H9 (cell line): ENCODE results near the gene ARHGAP8. TPM values are rescaled to one million over a fixed set of nuclear protein-coding genes. Genes with fewer than 3 reads are reported as not detected.

ENCODE experiments used
- DNase-seq: peaks from one replicate; pipeline ENCODE4 v3.0.0-alpha.2; 2017
- H2AFZ ChIP-seq: one replicate; pipeline ENCODE4 v1.6.1; 2013; ENCODE audit warnings: mild to moderate bottlenecking, low read length, control low read depth, moderate library complexity
- H2AK5ac ChIP-seq: 2 replicates; pipeline ENCODE4 v1.6.1; 2013; ENCODE audit warnings: low read length, control low read depth, mixed read lengths; ENCODE audit not compliant: insufficient read length
- H2BK120ac ChIP-seq: one replicate; pipeline ENCODE4 v1.6.1; 2013; ENCODE audit warnings: low read depth, mild to moderate bottlenecking, low read length, control low read depth, inconsistent platforms; ENCODE audit not compliant: poor library complexity, severe bottlenecking
- H2BK12ac ChIP-seq: 2 replicates; pipeline ENCODE4 v1.6.1; 2013; ENCODE audit warnings: low read length, control low read depth, mixed read lengths, low read depth; ENCODE audit not compliant: insufficient read length
- H2BK15ac ChIP-seq: 2 replicates; pipeline ENCODE4 v1.6.1; 2013; ENCODE audit warnings: low read depth, low read length, control low read depth
- H2BK20ac ChIP-seq: one replicate; pipeline ENCODE4 v1.6.1; 2013; ENCODE audit warnings: low read depth, mild to moderate bottlenecking, low read length, control low read depth, inconsistent platforms; ENCODE audit not compliant: poor library complexity, severe bottlenecking
- H2BK5ac ChIP-seq: 2 replicates; pipeline ENCODE4 v1.6.1; 2013; ENCODE audit warnings: low read length, control low read depth, mixed read lengths; ENCODE audit not compliant: insufficient read length
- H3K14ac ChIP-seq: 2 replicates; pipeline ENCODE4 v1.6.1; 2013; ENCODE audit warnings: low read length, control low read depth; ENCODE audit not compliant: insufficient read depth
- H3K18ac ChIP-seq: 2 replicates; pipeline ENCODE4 v1.6.1; 2013; ENCODE audit warnings: low read depth, mild to moderate bottlenecking, mixed read lengths, low read length, control low read depth; ENCODE audit not compliant: insufficient read length
- H3K23ac ChIP-seq: 2 replicates; pipeline ENCODE4 v1.6.1; 2013; ENCODE audit warnings: low read length, control low read depth, mixed read lengths, low read depth; ENCODE audit not compliant: insufficient read length
- H3K23me2 ChIP-seq: 2 replicates; pipeline ENCODE4 v1.6.1; 2013; ENCODE audit warnings: low read depth, mild to moderate bottlenecking, mixed read lengths, low read length, control low read depth; ENCODE audit not compliant: insufficient read length, poor library complexity, severe bottlenecking
- H3K27ac ChIP-seq: 2 replicates; pipeline ENCODE4 v1.5.1; 2013; ENCODE audit warnings: low read length, control low read depth, mixed read lengths, low read depth; ENCODE audit not compliant: insufficient read length
- H3K27me3 ChIP-seq: 2 replicates; pipeline ENCODE4 v1.6.1; 2013; ENCODE audit warnings: low read length, control low read depth, inconsistent platforms; ENCODE audit not compliant: insufficient read depth
- H3K4ac ChIP-seq: 2 replicates; pipeline ENCODE4 v1.6.1; 2013; ENCODE audit warnings: low read depth, mild to moderate bottlenecking, control low read depth, inconsistent platforms, low read length, moderate library complexity
- H3K4me1 ChIP-seq: 2 replicates; pipeline ENCODE4 v1.6.1; 2013; ENCODE audit warnings: low read length, control low read depth, inconsistent platforms; ENCODE audit not compliant: insufficient read depth
- H3K4me2 ChIP-seq: 2 replicates; pipeline ENCODE4 v1.6.1; 2013; ENCODE audit warnings: low read length, control low read depth, mixed read lengths; ENCODE audit not compliant: insufficient read length, insufficient read depth
- H3K56ac ChIP-seq: 2 replicates; pipeline ENCODE4 v1.6.1; 2013; ENCODE audit warnings: low read depth, mild to moderate bottlenecking, mixed read lengths, low read length, control low read depth; ENCODE audit not compliant: insufficient read length
- H3K79me1 ChIP-seq: 2 replicates; pipeline ENCODE4 v1.6.1; 2013; ENCODE audit warnings: low read depth, mild to moderate bottlenecking, moderate library complexity, low read length, control low read depth, inconsistent platforms; ENCODE audit not compliant: insufficient read depth, poor library complexity, severe bottlenecking
- H3K79me2 ChIP-seq: 2 replicates; pipeline ENCODE4 v1.6.1; 2013; ENCODE audit warnings: low read length, control low read depth, inconsistent platforms; ENCODE audit not compliant: insufficient read depth
- H3K9ac ChIP-seq: 2 replicates; pipeline ENCODE4 v1.6.1; 2013; ENCODE audit warnings: low read length, control low read depth, mixed read lengths; ENCODE audit not compliant: insufficient read length; ENCODE audit errors: extremely low read depth
- H3K9me3 ChIP-seq: one replicate; pipeline ENCODE4 v1.6.1; 2013; ENCODE audit warnings: low read depth, low read length, inconsistent platforms; ENCODE audit not compliant: control insufficient read depth
- H3T11ph ChIP-seq: one replicate; pipeline ENCODE4 v1.6.1; 2013; ENCODE audit warnings: mild to moderate bottlenecking, low read length, control low read depth, inconsistent platforms
- H4K20me1 ChIP-seq: one replicate; pipeline ENCODE4 v1.6.1; 2013; ENCODE audit not compliant: control insufficient read depth, insufficient read length, insufficient read depth
- H4K5ac ChIP-seq: 2 replicates; pipeline ENCODE4 v1.6.1; 2013; ENCODE audit warnings: low read depth, mild to moderate bottlenecking, mixed read lengths, low read length, control low read depth; ENCODE audit not compliant: insufficient read length
- H4K8ac ChIP-seq: replicated peaks from 2 replicates; pipeline ENCODE4 v1.6.1; 2013; ENCODE audit warnings: low read length, control low read depth, mixed read lengths, low read depth; ENCODE audit not compliant: insufficient read length
- H4K91ac ChIP-seq: 2 replicates; pipeline ENCODE4 v1.6.1; 2013; ENCODE audit warnings: low read depth, mild to moderate bottlenecking, moderate library complexity, mixed read lengths, low read length, control low read depth; ENCODE audit not compliant: insufficient read length
- H3K27ac Mint-ChIP-seq, 3 experiments: 2 replicates in 2 of 3; 3 replicates in 1 of 3; pipeline ENCODE4 v1.8.0; 2020 to 2021; ENCODE audit warnings: mixed read lengths in 3 of 3, mild to moderate bottlenecking in 1 of 3, moderate library complexity in 1 of 3
- H3K27me3 Mint-ChIP-seq: 2 replicates; pipeline ENCODE4 v1.8.0; 2021; ENCODE audit warnings: low read depth, mild to moderate bottlenecking, moderate library complexity, mixed read lengths
- H3K36me3 Mint-ChIP-seq, 3 experiments: 2 replicates in 2 of 3; 3 replicates in 1 of 3; pipeline ENCODE4 v1.8.0; 2020 to 2021; ENCODE audit warnings: low read depth in 3 of 3, mixed read lengths in 3 of 3; ENCODE audit not compliant: insufficient read depth in 1 of 3
- H3K4me1 Mint-ChIP-seq, 2 experiments: 2 replicates each; pipeline ENCODE4 v1.8.0; 2020; ENCODE audit warnings: mixed read lengths in 2 of 2
- H3K4me3 Mint-ChIP-seq, 2 experiments: 2 replicates in 1 of 2; 3 replicates in 1 of 2; pipeline ENCODE4 v1.8.0; 2020 to 2021; ENCODE audit warnings: mild to moderate bottlenecking in 2 of 2, mixed read lengths in 2 of 2, moderate library complexity in 1 of 2
- H3K9me3 Mint-ChIP-seq, 2 experiments: 2 replicates in 1 of 2; 3 replicates in 1 of 2; pipeline ENCODE4 v1.8.0; 2020; ENCODE audit warnings: mild to moderate bottlenecking in 2 of 2, mixed read lengths in 2 of 2, moderate library complexity in 1 of 2
- CTCF ChIP-seq: fragments of 200-600 bp; sonication (generic); conservative IDR thresholded peaks from 3 replicates; pipeline ENCODE4 v1.8.0; 2021; ENCODE audit warnings: antibody characterized with exemption, mild to moderate bottlenecking
- WGBS: extraction: QIAGEN DNeasy Blood & Tissue Kit; methylation state at CpG from one replicate; pipeline ENCODE4 v1.1.7; 2013; ENCODE audit warnings: missing lambda C conversion rate, low lambda C conversion rate, mixed read lengths; ENCODE audit not compliant: insufficient read length; ENCODE audit errors: extremely low coverage; 5-methylcytosine and 5-hydroxymethylcytosine counted together
- total RNA-seq: library from RNA; stranded (reverse); gene quantifications from 2 replicates; pipeline ENCODE4 v1.2.1, GENCODE V29; 2021

The ARHGAP8 gene
- total RNA-seq, 1 experiment from 2014 or later: 35.4 TPM

- Histone ChIP-seq H3K9ac (no peak overlapping the region), H4K5ac (no peak overlapping the region), H3K27ac (no peak overlapping the region), H3K4me1 (peaks cover 1% of the 10 kb centered on the region; the same call in 1 of the 2 replicates), H3K23ac (no peak overlapping the region), H3K4me2 (no peak overlapping the region), H3K4ac (no peak overlapping the region), H3K14ac (no peak overlapping the region), H3K56ac (no peak overlapping the region), H2AFZ (no peak overlapping the region), H3T11ph (no peak overlapping the region), H2BK20ac (no peak overlapping the region), H3K79me2 (no peaks in the 10 kb centered on the region), H2BK5ac (no peak overlapping the region), H3K27me3 (no peaks in the 10 kb centered on the region), H2BK12ac (no peak overlapping the region), H2BK15ac (no peak overlapping the region), H2BK120ac (no peak overlapping the region), H4K8ac (no peak overlapping the region), H2AK5ac (no peak overlapping the region), H3K23me2 (no peaks in the 10 kb centered on the region), H4K20me1 (no peaks in the 10 kb centered on the region), H3K79me1 (no peaks in the 10 kb centered on the region), H3K18ac (no peak overlapping the region), H4K91ac (no peak overlapping the region), H3K9me3 (no peaks in the 10 kb centered on the region)
- no peak for DNase-seq
- no peak for TF ChIP-seq CTCF
- WGBS: no CpG with 5 or more reads among the region's 9 CpGs
- no peak overlapping the region for H3K4me3 Mint-ChIP-seq
- H3K36me3 Mint-ChIP-seq: no peaks in the 10 kb centered on the region; a peak in 1 of 7 replicates
- peaks cover 24 to 37% of the 10 kb centered on the region in 2 experiments for H3K4me1 Mint-ChIP-seq
- peaks cover 41% of the 10 kb centered on the region for H3K27me3 Mint-ChIP-seq
- peak overlapping the region in 1 of 3 experiments; percentile 55; a peak in 1 of 7 replicates for H3K27ac Mint-ChIP-seq
- 0 out of 5 replicates have a peak, but pooled peaks cover 0 to 2% of the 10 kb centered on the region in 2 experiments for H3K9me3 Mint-ChIP-seq
These were observed 10.4 kb upstream of the ARHGAP8 start for GRCh38 chr22:44741929-44742328.
